Breast epithelium (tissue), 4 donors: ENCODE measurements around the gene SULT1C2. TPM values are rescaled to one million over a fixed set of nuclear protein-coding genes. Genes with fewer than 3 reads are reported as not detected.

Experiments
- DNase-seq, 2 donors: peaks; one replicate each; pipeline ENCODE4 v3.0.0-alpha.2; 2019; ENCODE audit warnings: low spot score in 2 of 2
- H3K27ac ChIP-seq, 2 donors: fragments of 200-600 bp; sonication (generic) in 1 of 2; one replicate each; pipeline ENCODE4 v1.5.1; 2016 to 2019; ENCODE audit warnings: mild to moderate bottlenecking in 1 of 2
- H3K27me3 ChIP-seq, 2 donors: fragments of 200-600 bp; sonication (generic) in 1 of 2; one replicate each; pipeline versions ENCODE4 v1.5.1 to v1.6.0; 2017 to 2019; ENCODE audit warnings: control low read depth in 1 of 2, mild to moderate bottlenecking in 1 of 2
- H3K36me3 ChIP-seq: fragments of 200-600 bp; one replicate; pipeline ENCODE4 v1.5.1; 2019
- H3K4me1 ChIP-seq, 2 donors: fragments of 200-600 bp; sonication (generic); one replicate each; pipeline ENCODE4 v1.5.1; 2016 to 2019; ENCODE audit warnings: control low read depth in 1 of 2
- H3K4me3 ChIP-seq, 3 donors: fragments of 200-600 bp; sonication (generic); 1 replicate in 2 of 3; 2 replicates in 1 of 3; pipeline ENCODE4 v1.5.1; 2016 to 2019; ENCODE audit warnings: mild to moderate bottlenecking in 3 of 3, moderate library complexity in 2 of 3
- H3K9me3 ChIP-seq, 2 donors: fragments of 200-600 bp; sonication (generic) in 1 of 2; one replicate each; pipeline ENCODE4 v1.5.1; 2016 to 2019; ENCODE audit warnings: control low read depth in 1 of 2
- CTCF ChIP-seq, 3 donors: fragments of 450-650 bp; IDR thresholded peaks; one replicate each; pipeline ENCODE4 v1.5.1; 2016 to 2017; ENCODE audit warnings: antibody characterized with exemption in 3 of 3, mild to moderate bottlenecking in 3 of 3, moderate library complexity in 3 of 3
- POLR2A ChIP-seq: fragments of 450-650 bp; IDR thresholded peaks from one replicate; pipeline ENCODE4 v1.6.1; 2016; ENCODE audit warnings: antibody characterized with exemption, mild to moderate bottlenecking, moderate library complexity
- POLR2AphosphoS5 ChIP-seq, 3 donors: sonication (generic); formaldehyde crosslinking; IDR thresholded peaks; one replicate each; pipeline ENCODE4 v1.6.1; 2017; ENCODE audit warnings: antibody characterized with exemption in 3 of 3
- intact Hi-C: fragments of 100-400 bp; cut with DNase I; formaldehyde crosslinking; loops from one replicate; pipeline ENCODE4 v1.15.1; 2023; ENCODE audit warnings: low total_unique reads
- total RNA-seq, 3 donors: library from RNA; depleted of rRNA; stranded (reverse); fragments of >200 nt; gene quantifications; one replicate each; pipeline ENCODE4 v1.1.0, GENCODE V29; 2016

The SULT1C2 gene
- total RNA-seq, 3 donors from 2014 or later, result 1.2 to 1.9 TPM; not detected in 1

DNA sequence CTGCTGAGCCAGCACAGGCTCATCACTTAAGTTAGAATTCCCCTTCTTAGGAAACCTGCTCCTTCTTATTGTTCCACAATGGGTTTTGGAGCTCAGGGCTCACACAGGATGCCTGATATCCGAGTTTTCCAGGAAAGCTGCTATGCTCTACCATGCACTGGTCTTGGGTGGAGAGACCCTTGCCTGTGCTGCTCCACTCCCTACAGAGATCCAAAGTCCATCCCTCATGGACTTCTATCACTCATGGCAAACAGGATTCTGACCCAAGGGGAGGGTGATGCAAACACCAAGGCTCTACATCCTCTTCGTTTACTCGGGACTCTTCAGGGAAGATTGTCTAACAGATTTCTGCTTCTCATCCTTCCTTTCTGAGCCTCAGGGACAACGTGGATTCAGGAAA is 5.2 kb downstream of the SULT1C2 start:
- Histone ChIP-seq H3K4me3 (no peak overlapping the region), H3K9me3 (no peaks in the 10 kb centered on the region), H3K4me1 (no peaks in the 10 kb centered on the region), H3K27ac (no peak overlapping the region), H3K36me3 (no peaks in the 10 kb centered on the region), H3K27me3 (no peaks in the 10 kb centered on the region)
- TF ChIP-seq POLR2AphosphoS5 (IDR thresholded peaks at IDR 0.05) (no peak), CTCF (IDR thresholded peaks at IDR 0.05) (no peak), POLR2A (no peak)
- intact Hi-C loops, result no loop called here
- DNase-seq, result no peak

DNA sequence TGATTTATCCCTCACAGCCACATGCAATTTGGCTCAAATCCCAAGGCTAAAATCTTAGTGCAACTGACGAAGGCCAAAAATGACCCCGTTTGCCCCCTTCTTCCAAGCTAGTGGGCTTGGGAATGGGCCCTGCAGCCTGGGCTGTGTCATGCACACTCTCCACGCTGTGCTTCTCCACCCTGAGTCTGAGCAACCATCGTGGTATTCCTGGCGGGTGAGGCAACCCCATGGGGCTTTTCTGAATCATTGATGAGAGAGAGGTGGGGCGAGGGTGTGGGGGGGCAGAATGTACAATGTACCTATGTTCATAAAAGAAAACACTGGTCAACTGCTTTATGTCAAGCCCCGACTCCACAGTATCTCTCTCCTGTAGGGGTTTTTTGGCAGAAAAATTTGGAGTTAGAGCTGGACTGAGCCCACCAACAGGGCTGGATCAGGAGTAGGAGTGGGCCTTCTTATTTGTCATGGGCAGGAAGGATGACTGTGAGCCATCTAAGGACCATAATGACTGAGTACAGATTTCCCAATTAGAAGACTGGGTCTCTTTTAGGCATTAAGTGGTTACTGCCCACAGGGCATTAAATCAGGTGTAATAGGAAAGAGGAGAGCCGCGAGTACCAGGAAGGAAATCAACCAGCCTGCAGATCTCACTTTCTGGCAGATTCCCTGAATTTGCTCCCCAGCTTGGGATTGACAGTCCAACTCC is 8.9 kb downstream of the SULT1C2 start:
- Histone ChIP-seq H3K9me3 (no peaks in the 10 kb centered on the region), H3K4me1 (no peaks in the 10 kb centered on the region), H3K4me3 (no peak overlapping the region), H3K27ac (no peak overlapping the region), H3K27me3 (no peaks in the 10 kb centered on the region), H3K36me3 (no peaks in the 10 kb centered on the region)
- TF ChIP-seq POLR2AphosphoS5 (IDR thresholded peaks at IDR 0.05) (no peak), POLR2A (no peak), CTCF (IDR thresholded peaks at IDR 0.05) (no peak)
- intact Hi-C loops, result no loop called here
- no peak for DNase-seq

GRCh38 chr2:108301558-108301957 is 12.9 kb downstream of the SULT1C2 start:
- DNase-seq, result no peak
- intact Hi-C loops, result no loop called here
- H3K9me3 ChIP-seq, result no peaks in the 10 kb centered on the region
- no peak overlapping the region for H3K27ac ChIP-seq
- H3K27me3 ChIP-seq, result no peaks in the 10 kb centered on the region
- H3K4me3 ChIP-seq, result no peak overlapping the region
- H3K36me3 ChIP-seq, result no peaks in the 10 kb centered on the region
- H3K4me1 ChIP-seq, result no peaks in the 10 kb centered on the region
- TF ChIP-seq POLR2A, result no peak
- no peak for TF ChIP-seq CTCF (IDR thresholded peaks at IDR 0.05)
- no peak for TF ChIP-seq POLR2AphosphoS5 (IDR thresholded peaks at IDR 0.05)

GRCh38 chr2:108304975-108305374 is 16.3 kb downstream of the SULT1C2 start:
- no peaks in the 10 kb centered on the region for H3K9me3 ChIP-seq
- peaks cover 4% of the 10 kb centered on the region for H3K36me3 ChIP-seq
- H3K27me3 ChIP-seq, result no peaks in the 10 kb centered on the region
- no peak for DNase-seq
- H3K27ac ChIP-seq, result no peak overlapping the region
- H3K4me3 ChIP-seq, result no peak overlapping the region
- H3K4me1 ChIP-seq, result no peaks in the 10 kb centered on the region
- intact Hi-C loops, result no loop called here
- TF ChIP-seq CTCF (IDR thresholded peaks at IDR 0.05) (no peak), POLR2AphosphoS5 (IDR thresholded peaks at IDR 0.05) (no peak), POLR2A (no peak)

DNA sequence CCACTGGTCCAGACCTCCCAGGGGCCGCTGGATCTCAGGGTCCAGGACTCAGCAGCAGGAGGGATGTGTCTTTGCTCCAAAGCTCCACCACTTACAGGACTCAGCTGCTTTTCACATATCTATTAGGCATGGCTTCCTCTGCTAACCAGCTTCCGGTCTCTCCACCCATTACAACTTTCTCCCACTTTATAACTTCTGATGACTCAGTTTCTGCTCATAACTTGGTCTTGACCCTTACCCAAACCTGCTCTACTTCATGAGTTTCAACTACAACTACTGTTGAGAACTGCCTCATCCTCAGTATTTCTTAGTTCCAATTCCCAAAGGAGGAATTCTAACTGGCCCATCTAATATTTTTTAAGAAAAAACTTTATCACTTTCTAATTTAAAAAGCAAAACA is 17.2 kb downstream of the SULT1C2 start:
- H3K4me1 ChIP-seq, result no peaks in the 10 kb centered on the region
- H3K36me3 ChIP-seq, result peaks cover 4% of the 10 kb centered on the region
- no peak for DNase-seq
- H3K9me3 ChIP-seq, result no peaks in the 10 kb centered on the region
- intact Hi-C loops, result no loop called here
- H3K27ac ChIP-seq, result no peak overlapping the region
- H3K4me3 ChIP-seq, result no peak overlapping the region
- no peaks in the 10 kb centered on the region for H3K27me3 ChIP-seq
- TF ChIP-seq POLR2AphosphoS5 (IDR thresholded peaks at IDR 0.05) (no peak), CTCF (IDR thresholded peaks at IDR 0.05) (no peak)
